ENCODE measurements around the gene PLEKHO1. TPM values are rescaled to one million over a fixed set of nuclear protein-coding genes. Genes with fewer than 3 reads are reported as not detected.

Gene PLEKHO1
- total and polyA plus RNA-seq, 2 donors (not counting 1 experiment from before 2014, with no cell fraction given) = 48.3 to 65.6 TPM

- Histone ChIP-seq H3K4me1 (ENCODE audit: control insufficient read depth, extremely low read depth, insufficient read depth, low read length) (no peaks in the 10 kb centered on the region), H2AFZ (ENCODE audit: low read length) (no peak overlapping the region)
Observed at GRCh38 chr1:150173141-150173585, 23.4 kb downstream of the PLEKHO1 start.

GRCh38 chr1:150176593-150176992 lies 26.9 kb downstream of the PLEKHO1 start:
- H3K4me2 ChIP-seq (ENCODE audit: extremely low read depth, insufficient read depth, low read length) = no peak overlapping the region
- H3K36me3 ChIP-seq (ENCODE audit: control insufficient read depth, insufficient read depth, low read length) = no peaks in the 10 kb centered on the region
- no peaks in the 10 kb centered on the region for H3K27me3 ChIP-seq (ENCODE audit: control insufficient read depth, insufficient read depth, low read length)
- no peaks in the 10 kb centered on the region for H3K4me1 ChIP-seq (ENCODE audit: control insufficient read depth, extremely low read depth, insufficient read depth, low read length)
- no peaks in the 10 kb centered on the region for H3K79me2 ChIP-seq (ENCODE audit: control insufficient read depth, insufficient read depth, low read length)
- peak in 1 of 2 donors; percentile 67 for DNase-seq (ENCODE audit: low read depth in 2 of 2)
- no peak overlapping the region for H3K4me3 ChIP-seq (replicated peaks in 1 of 4; ENCODE audit: control extremely low read depth in 1 of 4, insufficient read depth in 1 of 4, low read depth in 3 of 4, low read length in 4 of 4)
- no peak overlapping the region for H3K27ac ChIP-seq (ENCODE audit: insufficient read depth, low read length)
- H4K20me1 ChIP-seq (ENCODE audit: control insufficient read depth, extremely low read depth, insufficient read depth, low read length) = no peaks in the 10 kb centered on the region
- H3K9ac ChIP-seq (ENCODE audit: insufficient read depth, low read length) = no peak overlapping the region
- H3K9me3 ChIP-seq (ENCODE audit: control insufficient read depth, insufficient read depth, low read depth, low read length) = no peaks in the 10 kb centered on the region
- TF ChIP-seq, protein P1, sequence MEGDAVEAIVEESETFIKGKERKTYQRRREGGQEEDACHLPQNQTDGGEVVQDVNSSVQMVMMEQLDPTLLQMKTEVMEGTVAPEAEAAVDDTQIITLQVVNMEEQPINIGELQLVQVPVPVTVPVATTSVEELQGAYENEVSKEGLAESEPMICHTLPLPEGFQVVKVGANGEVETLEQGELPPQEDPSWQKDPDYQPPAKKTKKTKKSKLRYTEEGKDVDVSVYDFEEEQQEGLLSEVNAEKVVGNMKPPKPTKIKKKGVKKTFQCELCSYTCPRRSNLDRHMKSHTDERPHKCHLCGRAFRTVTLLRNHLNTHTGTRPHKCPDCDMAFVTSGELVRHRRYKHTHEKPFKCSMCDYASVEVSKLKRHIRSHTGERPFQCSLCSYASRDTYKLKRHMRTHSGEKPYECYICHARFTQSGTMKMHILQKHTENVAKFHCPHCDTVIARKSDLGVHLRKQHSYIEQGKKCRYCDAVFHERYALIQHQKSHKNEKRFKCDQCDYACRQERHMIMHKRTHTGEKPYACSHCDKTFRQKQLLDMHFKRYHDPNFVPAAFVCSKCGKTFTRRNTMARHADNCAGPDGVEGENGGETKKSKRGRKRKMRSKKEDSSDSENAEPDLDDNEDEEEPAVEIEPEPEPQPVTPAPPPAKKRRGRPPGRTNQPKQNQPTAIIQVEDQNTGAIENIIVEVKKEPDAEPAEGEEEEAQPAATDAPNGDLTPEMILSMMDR (conservative IDR thresholded peaks at IDR 0.05 in 1 of 2, IDR thresholded peaks at IDR 0.05 in 1 of 2; ENCODE audit: low read depth in 1 of 2, low read length in 2 of 2) = no peak
- TF ChIP-seq EZH2 (IDR thresholded peaks at IDR 0.05; ENCODE audit: low read length, missing control alignments) = no peak
- H2AFZ ChIP-seq (ENCODE audit: low read length) = no peak overlapping the region

More at GRCh38 chr1:150173141-150173585, 23.4 kb downstream of the PLEKHO1 start:
- Histone ChIP-seq H4K20me1 (ENCODE audit: control insufficient read depth, extremely low read depth, insufficient read depth, low read length) (no peaks in the 10 kb centered on the region), H3K4me3 (replicated peaks in 1 of 4; ENCODE audit: control extremely low read depth in 1 of 4, insufficient read depth in 1 of 4, low read depth in 3 of 4, low read length in 4 of 4) (no peak overlapping the region), H3K9ac (ENCODE audit: insufficient read depth, low read length) (no peak overlapping the region), H3K79me2 (ENCODE audit: control insufficient read depth, insufficient read depth, low read length) (no peaks in the 10 kb centered on the region), H3K36me3 (ENCODE audit: control insufficient read depth, insufficient read depth, low read length) (no peaks in the 10 kb centered on the region), H3K27me3 (ENCODE audit: control insufficient read depth, insufficient read depth, low read length) (no peaks in the 10 kb centered on the region), H3K9me3 (ENCODE audit: control insufficient read depth, insufficient read depth, low read depth, low read length) (no peaks in the 10 kb centered on the region), H3K4me2 (ENCODE audit: extremely low read depth, insufficient read depth, low read length) (no peak overlapping the region), H3K27ac (ENCODE audit: insufficient read depth, low read length) (no peak overlapping the region)
- no peak for DNase-seq (ENCODE audit: low read depth in 2 of 2)
- TF ChIP-seq, protein P1 (conservative IDR thresholded peaks at IDR 0.05 in 1 of 2, IDR thresholded peaks at IDR 0.05 in 1 of 2; ENCODE audit: low read depth in 1 of 2, low read length in 2 of 2) = no peak
- no peak for TF ChIP-seq EZH2 (IDR thresholded peaks at IDR 0.05; ENCODE audit: low read length, missing control alignments)

- H3K27me3 ChIP-seq (ENCODE audit: control insufficient read depth, insufficient read depth, low read length) = no peaks in the 10 kb centered on the region
- no peaks in the 10 kb centered on the region for H4K20me1 ChIP-seq (ENCODE audit: control insufficient read depth, extremely low read depth, insufficient read depth, low read length)
- TF ChIP-seq EZH2 (IDR thresholded peaks at IDR 0.05; ENCODE audit: low read length, missing control alignments) = no peak
- TF ChIP-seq, protein P1 (conservative IDR thresholded peaks at IDR 0.05 in 1 of 2, IDR thresholded peaks at IDR 0.05 in 1 of 2; ENCODE audit: low read depth in 1 of 2, low read length in 2 of 2) = no peak
- no peaks in the 10 kb centered on the region for H3K79me2 ChIP-seq (ENCODE audit: control insufficient read depth, insufficient read depth, low read length)
- H3K4me1 ChIP-seq (ENCODE audit: control insufficient read depth, extremely low read depth, insufficient read depth, low read length) = no peaks in the 10 kb centered on the region
- H3K4me3 ChIP-seq (replicated peaks in 1 of 4; ENCODE audit: control extremely low read depth in 1 of 4, insufficient read depth in 1 of 4, low read depth in 3 of 4, low read length in 4 of 4) = no peak overlapping the region
- no peaks in the 10 kb centered on the region for H3K36me3 ChIP-seq (ENCODE audit: control insufficient read depth, insufficient read depth, low read length)
- H3K27ac ChIP-seq (ENCODE audit: insufficient read depth, low read length) = no peak overlapping the region
- no peak overlapping the region for H3K4me2 ChIP-seq (ENCODE audit: extremely low read depth, insufficient read depth, low read length)
- H3K9ac ChIP-seq (ENCODE audit: insufficient read depth, low read length) = no peak overlapping the region
- H2AFZ ChIP-seq (ENCODE audit: low read length) = no peak overlapping the region
- H3K9me3 ChIP-seq (ENCODE audit: control insufficient read depth, insufficient read depth, low read depth, low read length) = no peaks in the 10 kb centered on the region
- DNase-seq (ENCODE audit: low read depth in 2 of 2) = no peak
Observed at GRCh38 chr1:150178548-150178947, 28.8 kb downstream of the PLEKHO1 start.

Data from fibroblast of lung (primary cell).